Pancreas (tissue), 10 donors: ENCODE data around the gene DHRSX. TPM values are rescaled to one million over a fixed set of nuclear protein-coding genes. Genes with fewer than 3 reads are reported as not detected.

Source experiments
- ATAC-seq, 4 donors: fragments of 200-7000 bp; cut with Tn5 transposase; one replicate each; pipeline versions ENCODE4 v1.8.0 to v1.9.1; 2020; ENCODE audit warnings: mild to moderate bottlenecking in 4 of 4, moderate library complexity in 4 of 4
- DNase-seq, 6 donors: peaks; one replicate each; pipeline ENCODE4 v3.0.0-alpha.2; 2020
- FAIRE-seq: peaks from 2 replicates; lab custom pipeline; 2012; peaks lifted over from hg19 to GRCh38; lab: Jason Lieb, UNC
- H3K27ac ChIP-seq, 4 donors: fragments of 200-600 bp; sonication (generic); 1 replicate in 3 of 4; 2 replicates in 1 of 4; pipeline versions ENCODE4 v1.5.0 to v1.8.0; 2020
- H3K27me3 ChIP-seq, 4 donors: fragments of 200-600 bp; one replicate each; pipeline ENCODE4 v1.8.0; 2021
- H3K36me3 ChIP-seq, 3 donors: fragments of 200-600 bp; sonication (generic) in 1 of 3; one replicate each; pipeline versions ENCODE4 v1.5.0 to v1.8.0; 2020 to 2021
- H3K4me1 ChIP-seq, 3 donors: fragments of 200-600 bp; one replicate each; pipeline ENCODE4 v1.8.0; 2021
- H3K4me3 ChIP-seq, 4 donors: fragments of 200-600 bp; sonication (generic) in 2 of 4; one replicate each; pipeline versions ENCODE4 v1.5.0 to v1.8.0; 2020 to 2021
- H3K9me3 ChIP-seq, 4 donors: fragments of 200-600 bp; one replicate each; pipeline ENCODE4 v1.8.0; 2021
- CTCF ChIP-seq, 4 donors: fragments of 200-600 bp; sonication (generic) in 3 of 4; IDR thresholded peaks; one replicate each; pipeline versions ENCODE4 v1.5.0 to v1.8.0; 2021; ENCODE audit warnings: antibody characterized with exemption in 4 of 4
- WGBS, 2 donors: extraction: QIAGEN DNeasy Blood & Tissue Kit; methylation state at CpG; one replicate each; pipeline ENCODE4 v1.1.7; 2013; 5-methylcytosine and 5-hydroxymethylcytosine counted together
- intact Hi-C, 3 donors: fragments of 100-400 bp; cut with DNase I; formaldehyde crosslinking; loops; one replicate each; pipeline versions ENCODE4 v1.11.1 to v1.14.2; 2022
- polyA plus RNA-seq, 2 donors: library from polyadenylated mRNA; stranded (reverse); fragments of 200-250 nt; gene quantifications; one replicate each; pipeline ENCODE4 v1.2.3, GENCODE V29; 2013
- total RNA-seq, 6 donors: library from RNA; stranded (reverse); fragmentation: NEBNext Ultra II Directional in 4 of 6; extraction: Animal tissue kit (Norgen Biotek cat#: 25700) in 4 of 6; gene quantifications; one replicate each; pipeline versions ENCODE4 v1.2.1 to v1.2.4, GENCODE V29; 2021 to 2023
- donor health status: healthy with polysubstance abuse.
- donor health status: DM: no; HTN: no; CAD: no; lungs with moderate emphysema.
- donor health status: DM: no; HTN: no; CAD: no.
- donor health status: control.
- donor health status: control.
- donor health status: Bipolar disorder and iron deficiency.
- donor health status: DM: yes; HTN: yes; CAD: no.
- donor health status: DM: no; HTN: no; CAD: no.
- donor health status: DM: no; HTN: no; CAD: no.
- donor health status: DM: yes; HTN: yes; CAD: no.

DHRSX gene
- total and polyA plus RNA-seq, 8 donors = 8.1 to 26.5 (median 17.2) TPM

GRCh38 chrX:2502668-2503519, 2.1 kb upstream of the DHRSX start:
- Histone ChIP-seq H3K27ac (no peak overlapping the region), H3K36me3 (no peaks in the 10 kb centered on the region), H3K27me3 (no peaks in the 10 kb centered on the region), H3K9me3 (no peaks in the 10 kb centered on the region), H3K4me3 (no peak overlapping the region), H3K4me1 (peaks cover 3 to 10% (median 3%) of the 10 kb centered on the region in 3 donors)
- FAIRE-seq (no peak), ATAC-seq (no peak), DNase-seq (peak in 1 of 6 donors; percentile 35)
- WGBS, 2 donors = 62 to 63% methylated on average over 19 of the region's 19 CpGs
- intact Hi-C loops = no loop called here
- TF ChIP-seq CTCF (IDR thresholded peaks at IDR 0.05) = no peak

- Histone ChIP-seq H3K4me1 (peaks cover 10 to 17% (median 10%) of the 10 kb centered on the region in 3 donors), H3K4me3 (no peak overlapping the region), H3K27ac (no peak overlapping the region), H3K36me3 (no peaks in the 10 kb centered on the region), H3K9me3 (no peaks in the 10 kb centered on the region), H3K27me3 (no peaks in the 10 kb centered on the region)
- DNase-seq = peak in 1 of 6 donors; percentile 49
- intact Hi-C loops = no loop called here
- FAIRE-seq = no peak
- ATAC-seq = no peak
- TF ChIP-seq CTCF (IDR thresholded peaks at IDR 0.05) = no peak
- 85 to 89% methylated on average over 5 of the region's 5 CpGs for WGBS, 2 donors
These were observed 1.4 kb upstream of the DHRSX start for GRCh38 chrX:2502120-2502667.

- Histone ChIP-seq H3K4me3 (no peak overlapping the region), H3K4me1 (peaks cover 15 to 21% (median 16%) of the 10 kb centered on the region in 3 donors), H3K27me3 (no peaks in the 10 kb centered on the region), H3K36me3 (no peaks in the 10 kb centered on the region), H3K9me3 (no peaks in the 10 kb centered on the region), H3K27ac (no peak overlapping the region)
- no peak for TF ChIP-seq CTCF (IDR thresholded peaks at IDR 0.05)
- FAIRE-seq (no peak), DNase-seq (peak in 2 of 6 donors; percentile 53 to 82), ATAC-seq (no peak)
- intact Hi-C loops = no loop called here
- 91 to 95% methylated on average over 5 of the region's 5 CpGs for WGBS, 2 donors
These were observed 855 bp upstream of the DHRSX start for GRCh38 chrX:2501559-2502102.

GRCh38 chrX:2500091-2500802, 529 bp downstream of the DHRSX start:
- no peaks in the 10 kb centered on the region for H3K9me3 ChIP-seq
- H3K4me3 ChIP-seq = peak overlapping the region; percentile 71 to 83 (median 80)
- DNase-seq (peak in 3 of 6 donors; percentile 63 to 79 (median 76)), FAIRE-seq (no peak), ATAC-seq (peak; percentile 26 to 64 (median 33))
- no peaks in the 10 kb centered on the region for H3K27me3 ChIP-seq
- intact Hi-C loops = no loop called here
- H3K27ac ChIP-seq = peak overlapping the region; percentile 78 to 98 (median 88)
- no peaks in the 10 kb centered on the region for H3K36me3 ChIP-seq
- peaks cover 17 to 21% (median 19%) of the 10 kb centered on the region in 3 donors for H3K4me1 ChIP-seq
- TF ChIP-seq CTCF (IDR thresholded peaks at IDR 0.05) = no peak
- 1% methylated on average over 44 to 70 of the region's 70 CpGs for WGBS, 2 donors
